Neural progenitor cell (in vitro differentiated cells): ENCODE data around the gene SURF6. TPM values are rescaled to one million over a fixed set of nuclear protein-coding genes. Genes with fewer than 3 reads are reported as not detected.
"Not testable (repeated sequence)": the region's sequence is repeated elsewhere in the genome, so short reads cannot be mapped to it uniquely, and the experiment has no call there.

Experiments
- DNase-seq: peaks from one replicate; pipeline ENCODE4 v3.0.0-alpha.2; 2016; ENCODE audit warnings: low spot score
- H2AFZ ChIP-seq: fragments of 200-600 bp; sonication (generic); replicated peaks from 2 replicates; pipeline ENCODE4 v1.6.1; 2016; ENCODE audit warnings: antibody characterized with exemption
- H3F3A ChIP-seq: fragments of 200-600 bp; sonication (generic); 2 replicates; pipeline ENCODE4 v1.6.1; 2016; ENCODE audit warnings: antibody characterized with exemption, low read depth
- H3K27ac ChIP-seq: fragments of 200-600 bp; sonication (generic); 2 replicates; pipeline ENCODE4 v1.5.1; 2016; ENCODE audit warnings: mild to moderate bottlenecking
- H3K27me3 ChIP-seq: fragments of 200-600 bp; sonication (generic); 2 replicates; pipeline ENCODE4 v1.6.1; 2016; ENCODE audit warnings: mild to moderate bottlenecking, moderate library complexity
- H3K36me3 ChIP-seq: fragments of 200-600 bp; sonication (generic); 2 replicates; pipeline ENCODE4 v1.5.1; 2016
- H3K4me1 ChIP-seq: fragments of 200-600 bp; sonication (generic); 2 replicates; pipeline ENCODE4 v1.6.1; 2016; ENCODE audit warnings: mixed run types
- H3K4me2 ChIP-seq: fragments of 200-600 bp; sonication (generic); 2 replicates; pipeline ENCODE4 v1.6.1; 2016
- H3K4me3 ChIP-seq: fragments of 200-600 bp; sonication (generic); 2 replicates; pipeline ENCODE4 v1.5.1; 2016
- H3K79me2 ChIP-seq: fragments of 200-600 bp; sonication (generic); 2 replicates; pipeline ENCODE4 v1.6.1; 2016; ENCODE audit warnings: low read depth
- H3K9ac ChIP-seq: fragments of 200-600 bp; sonication (generic); 2 replicates; pipeline ENCODE4 v1.6.1; 2016
- H3K9me3 ChIP-seq: fragments of 200-600 bp; sonication (generic); 2 replicates; pipeline ENCODE4 v1.5.1; 2016; ENCODE audit warnings: low read depth
- H4K20me1 ChIP-seq: fragments of 200-600 bp; sonication (generic); 2 replicates; pipeline ENCODE4 v1.6.1; 2016; ENCODE audit warnings: low read depth
- H3K27ac Mint-ChIP-seq: 3 replicates; pipeline ENCODE4 v1.8.0; 2021; ENCODE audit warnings: mixed read lengths
- H3K27me3 Mint-ChIP-seq: 2 replicates; pipeline ENCODE4 v1.8.0; 2022; ENCODE audit warnings: low read depth, mild to moderate bottlenecking, inconsistent platforms, moderate library complexity, mixed read lengths; ENCODE audit not compliant: insufficient read depth
- H3K36me3 Mint-ChIP-seq: 3 replicates; pipeline ENCODE4 v1.8.0; 2021; ENCODE audit warnings: mixed read lengths
- H3K4me1 Mint-ChIP-seq: 3 replicates; pipeline ENCODE4 v1.8.0; 2021; ENCODE audit warnings: mixed read lengths
- H3K4me3 Mint-ChIP-seq: 3 replicates; pipeline ENCODE4 v1.8.0; 2021; ENCODE audit warnings: mild to moderate bottlenecking, moderate library complexity, mixed read lengths
- H3K9me3 Mint-ChIP-seq: 3 replicates; pipeline ENCODE4 v1.8.0; 2020; ENCODE audit warnings: mixed read lengths
- CTCF ChIP-seq: fragments of 200-600 bp; sonication (generic); IDR thresholded peaks from 2 replicates; pipeline ENCODE4 v1.5.1; 2017; ENCODE audit warnings: antibody characterized with exemption, mild to moderate bottlenecking
- EZH2 ChIP-seq: fragments of 200-600 bp; sonication (generic); IDR thresholded peaks from 2 replicates; pipeline ENCODE4 v1.6.1; 2017; ENCODE audit warnings: antibody characterized with exemption, mild to moderate bottlenecking, moderate library complexity
- EZH2phosphoT487 ChIP-seq: fragments of 200-600 bp; sonication (generic); IDR thresholded peaks from 2 replicates; pipeline ENCODE4 v1.6.1; 2017; ENCODE audit warnings: antibody characterized with exemption
- total RNA-seq: library from RNA; depleted of rRNA; stranded (reverse); fragments of >200 nt; gene quantifications from 2 replicates; pipeline ENCODE4 v1.2.3, GENCODE V29; 2015; ENCODE audit warnings: low replicate concordance

Gene SURF6
- total RNA-seq, 1 donor from 2014 or later: 13.2 TPM

DNA sequence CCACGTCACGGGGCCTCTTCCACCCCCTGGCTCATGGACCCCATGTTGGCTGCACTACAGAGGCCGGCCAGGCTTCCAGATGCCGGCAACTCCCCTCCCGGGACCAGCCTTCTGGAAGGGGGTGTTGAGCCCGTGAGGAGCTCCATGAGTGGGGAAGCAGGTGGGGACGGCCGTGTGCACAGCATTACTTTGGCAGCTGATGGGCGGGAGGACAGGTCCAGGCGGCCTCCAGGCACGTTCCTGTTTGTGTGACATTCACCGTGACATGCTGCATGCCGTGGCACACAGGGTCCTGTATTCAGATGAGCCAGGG, 31.9 kb downstream of the SURF6 start:
- Histone ChIP-seq H3K4me2 (no peak overlapping the region), H3K9me3 (no peaks in the 10 kb centered on the region), H4K20me1 (no peaks in the 10 kb centered on the region), H3K4me3 (no peak overlapping the region), H3K36me3 (no peaks in the 10 kb centered on the region), H3K9ac (no peak overlapping the region), H3F3A (no peaks in the 10 kb centered on the region), H3K79me2 (no peaks in the 10 kb centered on the region), H2AFZ (no peak overlapping the region), H3K27me3 (peaks cover 16% of the 10 kb centered on the region), H3K27ac (no peak overlapping the region), H3K4me1 (no peaks in the 10 kb centered on the region)
- H3K27ac Mint-ChIP-seq: no peak overlapping the region
- H3K4me1 Mint-ChIP-seq: no peaks in the 10 kb centered on the region
- H3K36me3 Mint-ChIP-seq: no peaks in the 10 kb centered on the region
- no peak overlapping the region for H3K4me3 Mint-ChIP-seq
- TF ChIP-seq CTCF: no peak
- TF ChIP-seq EZH2phosphoT487: no peak
- no peak for TF ChIP-seq EZH2
- H3K9me3 Mint-ChIP-seq: peaks cover under 1% of the 10 kb centered on the region
- DNase-seq: no peak
- H3K27me3 Mint-ChIP-seq: peaks cover 11% of the 10 kb centered on the region

- no peaks in the 10 kb centered on the region for H3K9me3 ChIP-seq
- peaks cover 2% of the 10 kb centered on the region for H3K9me3 Mint-ChIP-seq
- no peaks in the 10 kb centered on the region for H3K36me3 Mint-ChIP-seq
- H3K27ac ChIP-seq: no peak overlapping the region
- no peak overlapping the region for H3K4me3 Mint-ChIP-seq
- no peak overlapping the region for H3K4me2 ChIP-seq
- H3K27me3 Mint-ChIP-seq: peaks cover 11% of the 10 kb centered on the region
- no peaks in the 10 kb centered on the region for H4K20me1 ChIP-seq
- no peaks in the 10 kb centered on the region for H3K4me1 ChIP-seq
- no peak overlapping the region for H3K4me3 ChIP-seq
- H3K27ac Mint-ChIP-seq: no peak overlapping the region
- TF ChIP-seq EZH2: no peak
- H2AFZ ChIP-seq: no peak overlapping the region
- no peaks in the 10 kb centered on the region for H3K4me1 Mint-ChIP-seq
- no peaks in the 10 kb centered on the region for H3K79me2 ChIP-seq
- no peaks in the 10 kb centered on the region for H3F3A ChIP-seq
- peaks cover 17% of the 10 kb centered on the region for H3K27me3 ChIP-seq
- H3K36me3 ChIP-seq: no peaks in the 10 kb centered on the region
- H3K9ac ChIP-seq: no peak overlapping the region
- no peak for DNase-seq
Observed at GRCh38 chr9:133303266-133304157, 32.5 kb downstream of the SURF6 start.

DNA sequence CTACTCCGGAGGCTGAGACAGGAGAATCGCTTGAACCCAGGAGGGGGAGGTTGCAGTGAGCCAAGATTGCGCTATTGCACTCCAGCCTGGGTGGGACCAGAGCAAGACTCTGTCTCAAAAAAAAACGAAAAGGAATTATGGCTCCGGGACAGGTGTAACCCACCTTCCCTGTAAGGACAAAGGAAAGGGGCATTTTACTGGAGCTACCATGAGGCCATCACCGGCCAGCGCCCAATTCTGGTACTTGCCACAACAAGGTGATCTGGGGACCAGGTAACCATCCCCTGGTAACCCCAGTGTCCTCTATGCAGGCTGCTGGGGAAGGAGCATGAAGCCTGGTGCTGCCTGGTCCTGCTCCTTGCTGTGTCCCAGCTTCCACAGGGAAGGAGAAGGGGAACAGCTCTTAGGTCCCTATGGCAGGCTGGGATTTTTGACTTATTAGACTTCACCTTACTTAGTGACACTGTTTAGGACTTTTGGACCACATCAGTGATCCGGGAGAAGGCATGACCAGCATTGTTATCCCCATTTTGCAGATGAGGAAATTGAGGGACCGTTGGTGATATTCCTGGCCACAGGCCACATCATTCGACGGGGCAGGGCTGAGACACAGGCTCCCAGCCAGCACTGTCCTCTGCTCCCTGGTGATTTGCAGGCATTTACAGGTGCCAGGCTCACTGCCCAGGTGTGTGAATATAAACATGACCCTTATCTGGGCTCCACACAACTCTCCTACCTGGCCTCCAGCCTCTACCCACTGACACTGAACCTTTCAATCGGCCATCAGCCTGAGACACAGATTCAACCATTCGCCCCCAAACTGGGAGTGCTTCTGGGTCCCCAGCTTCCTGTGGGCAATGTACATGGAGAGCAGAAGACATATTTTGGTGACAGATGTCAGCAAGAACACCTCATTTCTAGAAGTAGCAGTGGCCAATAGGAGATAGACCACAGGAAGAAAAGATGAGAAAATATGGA, 34.4 kb downstream of the SURF6 start:
- Histone ChIP-seq H4K20me1 (no peaks in the 10 kb centered on the region), H2AFZ (no peak overlapping the region), H3K9ac (no peak overlapping the region), H3F3A (no peaks in the 10 kb centered on the region), H3K4me2 (no peak overlapping the region), H3K36me3 (no peaks in the 10 kb centered on the region), H3K9me3 (no peaks in the 10 kb centered on the region), H3K27me3 (peaks cover 12% of the 10 kb centered on the region), H3K27ac (no peak overlapping the region), H3K4me1 (no peaks in the 10 kb centered on the region), H3K4me3 (no peak overlapping the region), H3K79me2 (no peaks in the 10 kb centered on the region)
- Mint-ChIP-seq H3K27me3 (peaks cover 13% of the 10 kb centered on the region), H3K4me1 (no peaks in the 10 kb centered on the region), H3K27ac (no peak overlapping the region), H3K4me3 (no peak overlapping the region), H3K36me3 (no peaks in the 10 kb centered on the region), H3K9me3 (peaks cover 6% of the 10 kb centered on the region)
- DNase-seq: no peak
- no peak for TF ChIP-seq EZH2phosphoT487
- no peak for TF ChIP-seq CTCF
- TF ChIP-seq EZH2: no peak

GRCh38 chr9:133299996-133300395, 36.0 kb downstream of the SURF6 start:
- H3K36me3 ChIP-seq, H3K9me3 Mint-ChIP-seq, H3K27ac ChIP-seq, H3K36me3 Mint-ChIP-seq, H3K9me3 ChIP-seq, H3K4me3 Mint-ChIP-seq, H3F3A ChIP-seq, H3K4me1 ChIP-seq, H3K4me2 ChIP-seq, DNase-seq, H3K79me2 ChIP-seq, H3K27ac Mint-ChIP-seq, H3K9ac ChIP-seq, H3K4me1 Mint-ChIP-seq, H4K20me1 ChIP-seq, H2AFZ ChIP-seq, H3K4me3 ChIP-seq: not testable (repeated sequence)
- peaks cover 13% of the 10 kb centered on the region for H3K27me3 Mint-ChIP-seq
- H3K27me3 ChIP-seq: peaks cover 12% of the 10 kb centered on the region
